ENCODE data around the gene PRG2.

Gene PRG2

DNA sequence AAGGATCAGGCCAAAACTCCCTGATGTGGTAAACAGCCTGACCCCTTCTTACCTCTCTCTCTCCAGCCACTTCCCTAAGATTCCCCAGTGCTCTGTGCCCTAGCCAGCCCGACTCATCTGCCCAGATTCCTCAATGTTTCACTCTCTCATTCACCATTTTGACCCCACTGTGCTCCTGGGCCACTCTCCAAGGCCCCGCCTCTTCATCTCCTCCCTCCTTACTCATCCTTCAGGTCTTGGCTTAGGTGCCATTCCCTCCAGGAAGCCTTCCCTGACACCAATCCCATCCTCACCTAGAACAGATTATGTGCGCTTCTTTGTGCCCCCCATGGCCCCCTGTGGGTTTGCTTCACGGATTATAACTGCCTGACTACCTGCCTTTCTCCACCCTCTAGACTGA, 23.2 kb upstream of the PRG2 start:
- no peak overlapping the region for H3K4me2 ChIP-seq (ENCODE audit: low read depth, low read length, poor library complexity, severe bottlenecking)
- no peaks in the 10 kb centered on the region; the same call in 1 of the 2 replicates for H4K20me1 ChIP-seq (ENCODE audit: low read depth, low read length)
- H3K9ac ChIP-seq (ENCODE audit: low read length), result no peak overlapping the region
- peaks cover 64% of the 10 kb centered on the region; the same call in 1 of the 2 replicates for H3K36me3 ChIP-seq (ENCODE audit: low read length)
- H3K79me2 ChIP-seq (ENCODE audit: insufficient read depth, low read length), result no peaks in the 10 kb centered on the region
- H3K9me3 ChIP-seq (ENCODE audit: insufficient read depth, low read length), result no peaks in the 10 kb centered on the region
- H3K27ac ChIP-seq (ENCODE audit: low read depth, low read length), result no peak overlapping the region
- H2AFZ ChIP-seq (ENCODE audit: low read depth, low read length, severe bottlenecking), result no peak overlapping the region
- TF ChIP-seq, protein P1, sequence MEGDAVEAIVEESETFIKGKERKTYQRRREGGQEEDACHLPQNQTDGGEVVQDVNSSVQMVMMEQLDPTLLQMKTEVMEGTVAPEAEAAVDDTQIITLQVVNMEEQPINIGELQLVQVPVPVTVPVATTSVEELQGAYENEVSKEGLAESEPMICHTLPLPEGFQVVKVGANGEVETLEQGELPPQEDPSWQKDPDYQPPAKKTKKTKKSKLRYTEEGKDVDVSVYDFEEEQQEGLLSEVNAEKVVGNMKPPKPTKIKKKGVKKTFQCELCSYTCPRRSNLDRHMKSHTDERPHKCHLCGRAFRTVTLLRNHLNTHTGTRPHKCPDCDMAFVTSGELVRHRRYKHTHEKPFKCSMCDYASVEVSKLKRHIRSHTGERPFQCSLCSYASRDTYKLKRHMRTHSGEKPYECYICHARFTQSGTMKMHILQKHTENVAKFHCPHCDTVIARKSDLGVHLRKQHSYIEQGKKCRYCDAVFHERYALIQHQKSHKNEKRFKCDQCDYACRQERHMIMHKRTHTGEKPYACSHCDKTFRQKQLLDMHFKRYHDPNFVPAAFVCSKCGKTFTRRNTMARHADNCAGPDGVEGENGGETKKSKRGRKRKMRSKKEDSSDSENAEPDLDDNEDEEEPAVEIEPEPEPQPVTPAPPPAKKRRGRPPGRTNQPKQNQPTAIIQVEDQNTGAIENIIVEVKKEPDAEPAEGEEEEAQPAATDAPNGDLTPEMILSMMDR (IDR thresholded peaks at IDR 0.05; ENCODE audit: insufficient read depth, low read length, poor library complexity, severe bottlenecking), result no peak
- H3F3A ChIP-seq (ENCODE audit: insufficient read depth), result no peaks in the 10 kb centered on the region; the same call in 1 of the 2 replicates
- no peaks in the 10 kb centered on the region for H3K9me2 ChIP-seq (replicated peaks; ENCODE audit: insufficient read depth, low read length)
- H3K27me3 ChIP-seq (ENCODE audit: low read length), result no peaks in the 10 kb centered on the region
- no peak overlapping the region for H3K4me3 ChIP-seq (ENCODE audit: insufficient read depth, low read length, poor library complexity, severe bottlenecking)

GRCh38 chr11:57410287-57410686, 19.8 kb upstream of the PRG2 start:
- Histone ChIP-seq H4K20me1 (ENCODE audit: low read depth, low read length) (no peaks in the 10 kb centered on the region; the same call in 1 of the 2 replicates), H3K27me3 (ENCODE audit: low read length) (no peaks in the 10 kb centered on the region), H3K4me3 (ENCODE audit: insufficient read depth, low read length, poor library complexity, severe bottlenecking) (no peak overlapping the region), H3K79me2 (ENCODE audit: insufficient read depth, low read length) (no peaks in the 10 kb centered on the region), H3K9me2 (replicated peaks; ENCODE audit: insufficient read depth, low read length) (no peaks in the 10 kb centered on the region), H3K9ac (ENCODE audit: low read length) (no peak overlapping the region), H3K9me3 (ENCODE audit: insufficient read depth, low read length) (no peaks in the 10 kb centered on the region), H3K36me3 (ENCODE audit: low read length) (peaks cover 39% of the 10 kb centered on the region), H3F3A (ENCODE audit: insufficient read depth) (no peaks in the 10 kb centered on the region; the same call in 1 of the 2 replicates), H2AFZ (ENCODE audit: low read depth, low read length, severe bottlenecking) (no peak overlapping the region), H3K27ac (ENCODE audit: low read depth, low read length) (no peak overlapping the region), H3K4me2 (ENCODE audit: low read depth, low read length, poor library complexity, severe bottlenecking) (no peak overlapping the region)
- TF ChIP-seq, protein P1 (IDR thresholded peaks at IDR 0.05; ENCODE audit: insufficient read depth, low read length, poor library complexity, severe bottlenecking), result no peak
- TF ChIP-seq EZH2phosphoT487 (conservative IDR thresholded peaks at IDR 0.05; ENCODE audit: low read length), result no peak

- no peaks in the 10 kb centered on the region; the same call in 1 of the 2 replicates for H3F3A ChIP-seq (ENCODE audit: insufficient read depth)
- H3K36me3 ChIP-seq (ENCODE audit: low read length), result peaks cover 38% of the 10 kb centered on the region
- H3K27me3 ChIP-seq (ENCODE audit: low read length), result no peaks in the 10 kb centered on the region
- H3K9ac ChIP-seq (ENCODE audit: low read length), result no peak overlapping the region
- no peaks in the 10 kb centered on the region; the same call in 1 of the 2 replicates for H4K20me1 ChIP-seq (ENCODE audit: low read depth, low read length)
- no peak overlapping the region for H3K27ac ChIP-seq (ENCODE audit: low read depth, low read length)
- no peaks in the 10 kb centered on the region for H3K9me2 ChIP-seq (replicated peaks; ENCODE audit: insufficient read depth, low read length)
- no peaks in the 10 kb centered on the region for H3K79me2 ChIP-seq (ENCODE audit: insufficient read depth, low read length)
- no peaks in the 10 kb centered on the region for H3K9me3 ChIP-seq (ENCODE audit: insufficient read depth, low read length)
- no peak overlapping the region for H3K4me2 ChIP-seq (ENCODE audit: low read depth, low read length, poor library complexity, severe bottlenecking)
- no peak for TF ChIP-seq EZH2phosphoT487 (conservative IDR thresholded peaks at IDR 0.05; ENCODE audit: low read length)
- TF ChIP-seq, protein P1 (IDR thresholded peaks at IDR 0.05; ENCODE audit: insufficient read depth, low read length, poor library complexity, severe bottlenecking), result no peak
- H2AFZ ChIP-seq (ENCODE audit: low read depth, low read length, severe bottlenecking), result no peak overlapping the region
- no peak overlapping the region for H3K4me3 ChIP-seq (ENCODE audit: insufficient read depth, low read length, poor library complexity, severe bottlenecking)
These were observed 19.1 kb upstream of the PRG2 start for GRCh38 chr11:57409321-57410100.
